22Rv1 (cell line): ENCODE measurements around the gene IL36G.

Experiments
- CTCF ChIP-seq: fragments of 450-650 bp; IDR thresholded peaks from 2 replicates; pipeline ENCODE4 v1.5.1; 2017; ENCODE audit warnings: mild to moderate bottlenecking
- ZFX ChIP-seq: fragments of 450-650 bp; IDR thresholded peaks from 2 replicates; pipeline ENCODE4 v1.6.1; 2017; ENCODE audit warnings: antibody characterized with exemption, borderline replicate concordance

DNA sequence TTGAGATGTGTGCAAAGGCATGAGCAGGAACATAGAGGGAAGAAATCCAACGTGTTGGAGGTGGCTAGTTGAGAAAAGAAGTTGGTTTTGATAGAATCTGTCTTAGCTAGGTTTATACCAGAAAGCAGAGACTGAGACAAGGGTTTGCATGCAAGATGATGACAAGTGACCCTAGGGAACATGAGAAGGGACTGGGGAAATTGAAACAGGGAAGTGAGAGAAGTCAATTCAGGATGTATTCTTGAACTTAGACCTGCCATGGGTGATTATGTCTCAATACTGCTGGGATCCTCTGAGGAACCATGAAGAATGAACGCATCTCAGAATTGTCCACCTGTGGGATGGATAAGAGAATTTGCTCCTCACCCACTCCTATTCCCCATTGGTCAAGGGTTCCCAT, 47.9 kb downstream of the IL36G start:
- TF ChIP-seq CTCF, result no peak
- no peak for TF ChIP-seq ZFX
